ENCODE data around the gene MEIS1. TPM values are rescaled to one million over a fixed set of nuclear protein-coding genes. Genes with fewer than 3 reads are reported as not detected.

MEIS1 gene
- total RNA-seq, 1 experiment from 2014 or later: 9.1 TPM

- no peak overlapping the region for H3K4me2 ChIP-seq
- no peak overlapping the region for H3K27ac ChIP-seq
- POLR2A ChIA-PET (ENCODE audit: unreplicated experiment): no interaction called here
- H3K4me1 ChIP-seq (replicated peaks; ENCODE audit: insufficient read depth): no peaks in the 10 kb centered on the region
- H3K9me3 ChIP-seq (ENCODE audit: insufficient read depth, low read depth): no peaks in the 10 kb centered on the region
- H3K9me2 ChIP-seq (ENCODE audit: insufficient read depth): no peaks in the 10 kb centered on the region; the same call in 1 of the 2 replicates
- no peaks in the 10 kb centered on the region for H3K27me3 ChIP-seq (ENCODE audit: insufficient read depth, low read depth)
- BruUV-seq (replicated peaks): no TSS peak
- no peak for DNase-seq
- no peaks in the 10 kb centered on the region for H3K36me3 ChIP-seq (ENCODE audit: low read depth)
- H3K79me2 ChIP-seq (ENCODE audit: low read depth): no peaks in the 10 kb centered on the region
- CTCF ChIA-PET: no interaction called here
- no peak overlapping the region for H3K4me3 ChIP-seq
- H4K20me1 ChIP-seq (ENCODE audit: insufficient read depth): no peaks in the 10 kb centered on the region
- H3F3A ChIP-seq (ENCODE audit: insufficient read depth, low read depth): no peaks in the 10 kb centered on the region
- H2AFZ ChIP-seq: no peak overlapping the region
- TF ChIP-seq, protein P1, sequence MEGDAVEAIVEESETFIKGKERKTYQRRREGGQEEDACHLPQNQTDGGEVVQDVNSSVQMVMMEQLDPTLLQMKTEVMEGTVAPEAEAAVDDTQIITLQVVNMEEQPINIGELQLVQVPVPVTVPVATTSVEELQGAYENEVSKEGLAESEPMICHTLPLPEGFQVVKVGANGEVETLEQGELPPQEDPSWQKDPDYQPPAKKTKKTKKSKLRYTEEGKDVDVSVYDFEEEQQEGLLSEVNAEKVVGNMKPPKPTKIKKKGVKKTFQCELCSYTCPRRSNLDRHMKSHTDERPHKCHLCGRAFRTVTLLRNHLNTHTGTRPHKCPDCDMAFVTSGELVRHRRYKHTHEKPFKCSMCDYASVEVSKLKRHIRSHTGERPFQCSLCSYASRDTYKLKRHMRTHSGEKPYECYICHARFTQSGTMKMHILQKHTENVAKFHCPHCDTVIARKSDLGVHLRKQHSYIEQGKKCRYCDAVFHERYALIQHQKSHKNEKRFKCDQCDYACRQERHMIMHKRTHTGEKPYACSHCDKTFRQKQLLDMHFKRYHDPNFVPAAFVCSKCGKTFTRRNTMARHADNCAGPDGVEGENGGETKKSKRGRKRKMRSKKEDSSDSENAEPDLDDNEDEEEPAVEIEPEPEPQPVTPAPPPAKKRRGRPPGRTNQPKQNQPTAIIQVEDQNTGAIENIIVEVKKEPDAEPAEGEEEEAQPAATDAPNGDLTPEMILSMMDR (conservative IDR thresholded peaks at IDR 0.05): no peak
- TF ChIP-seq EZH2 (IDR thresholded peaks at IDR 0.05; ENCODE audit: low read depth): no peak
- intact Hi-C loops (cut with micrococcal nuclease; ENCODE audit: unreplicated experiment): no loop called here
Observed at GRCh38 chr2:66528974-66529724, 94.2 kb downstream of the MEIS1 start.

- Histone ChIP-seq H3K9me2 (ENCODE audit: insufficient read depth) (no peaks in the 10 kb centered on the region; the same call in 1 of the 2 replicates), H3K27ac (no peak overlapping the region), H2AFZ (no peak overlapping the region), H3K79me2 (ENCODE audit: low read depth) (no peaks in the 10 kb centered on the region), H3K4me1 (replicated peaks; ENCODE audit: insufficient read depth) (no peaks in the 10 kb centered on the region), H3K4me2 (no peak overlapping the region), H3K36me3 (ENCODE audit: low read depth) (no peaks in the 10 kb centered on the region), H3K27me3 (ENCODE audit: insufficient read depth, low read depth) (no peaks in the 10 kb centered on the region), H4K20me1 (ENCODE audit: insufficient read depth) (no peaks in the 10 kb centered on the region), H3K4me3 (no peak overlapping the region), H3F3A (ENCODE audit: insufficient read depth, low read depth) (no peaks in the 10 kb centered on the region), H3K9me3 (ENCODE audit: insufficient read depth, low read depth) (no peaks in the 10 kb centered on the region)
- TF ChIP-seq EZH2 (IDR thresholded peaks at IDR 0.05; ENCODE audit: low read depth): no peak
- TF ChIP-seq, protein P1 (conservative IDR thresholded peaks at IDR 0.05): no peak
- intact Hi-C loops (cut with micrococcal nuclease; ENCODE audit: unreplicated experiment): no loop called here
- no TSS peak for BruUV-seq (replicated peaks)
- ChIA-PET POLR2A (ENCODE audit: unreplicated experiment) (no interaction called here), CTCF (no interaction called here)
- no peak for DNase-seq
Observed at GRCh38 chr2:66530651-66531050, 95.7 kb downstream of the MEIS1 start.

DNA sequence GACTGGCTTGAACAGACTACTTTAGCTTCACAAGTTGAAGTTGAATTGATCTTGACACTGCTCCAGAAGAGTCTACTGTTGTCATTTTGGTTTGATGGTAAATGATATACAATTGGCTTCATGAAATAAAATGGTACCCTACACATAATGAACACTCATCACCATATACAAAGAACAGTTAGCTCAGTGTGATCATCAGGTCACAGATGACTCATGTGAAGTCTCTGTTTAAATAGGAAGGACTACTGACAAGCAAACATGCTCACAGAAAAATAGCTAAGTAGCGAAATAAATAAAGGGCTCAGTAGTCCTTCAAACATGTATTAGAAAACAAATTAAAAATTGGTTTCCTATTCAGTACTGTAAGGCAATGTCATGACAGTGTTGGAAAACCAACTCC is 96.2 kb downstream of the MEIS1 start:
- H3K79me2 ChIP-seq (ENCODE audit: low read depth): no peaks in the 10 kb centered on the region
- no peaks in the 10 kb centered on the region for H3F3A ChIP-seq (ENCODE audit: insufficient read depth, low read depth)
- no peak overlapping the region for H2AFZ ChIP-seq
- no TSS peak for BruUV-seq (replicated peaks)
- no peaks in the 10 kb centered on the region for H3K9me3 ChIP-seq (ENCODE audit: insufficient read depth, low read depth)
- POLR2A ChIA-PET (ENCODE audit: unreplicated experiment): no interaction called here
- no peak overlapping the region for H3K4me2 ChIP-seq
- CTCF ChIA-PET: no interaction called here
- no peaks in the 10 kb centered on the region for H3K27me3 ChIP-seq (ENCODE audit: insufficient read depth, low read depth)
- H3K4me3 ChIP-seq: no peak overlapping the region
- no peaks in the 10 kb centered on the region; the same call in 1 of the 2 replicates for H3K9me2 ChIP-seq (ENCODE audit: insufficient read depth)
- no peaks in the 10 kb centered on the region for H3K4me1 ChIP-seq (replicated peaks; ENCODE audit: insufficient read depth)
- no peak for DNase-seq
- TF ChIP-seq, protein P1 (conservative IDR thresholded peaks at IDR 0.05): no peak
- TF ChIP-seq EZH2 (IDR thresholded peaks at IDR 0.05; ENCODE audit: low read depth): no peak
- no peaks in the 10 kb centered on the region for H4K20me1 ChIP-seq (ENCODE audit: insufficient read depth)
- intact Hi-C loops (cut with micrococcal nuclease; ENCODE audit: unreplicated experiment): no loop called here
- no peaks in the 10 kb centered on the region for H3K36me3 ChIP-seq (ENCODE audit: low read depth)
- no peak overlapping the region for H3K27ac ChIP-seq
